GM12892 (cell line): ENCODE data around the gene EXOC5.

Experiments used
- POLR2A ChIP-seq: IDR thresholded peaks from 2 replicates; pipeline ENCODE4 v1.6.1; 2011; ENCODE audit warnings: low read depth, low read length, control low read depth
- POLR2AphosphoS5 ChIP-seq: IDR thresholded peaks from 2 replicates; pipeline ENCODE4 v1.6.1; 2011; ENCODE audit warnings: low read depth, low read length, control low read depth
- TAF1 ChIP-seq: IDR thresholded peaks from 2 replicates; pipeline ENCODE4 v1.6.1; 2011; ENCODE audit warnings: low read depth, mild to moderate bottlenecking, control low read depth, low read length, borderline replicate concordance

GRCh38 chr14:57245941-57246340 is 22.8 kb downstream of the EXOC5 start:
- TF ChIP-seq POLR2A (no peak), POLR2AphosphoS5 (no peak), TAF1 (no peak)
